Panc1 (cell line): Measurements from ENCODE around the gene ADPRHL1.

Experiments
- POLR2AphosphoS5 ChIP-seq: IDR thresholded peaks from 2 replicates; pipeline ENCODE4 v1.6.1; 2012; ENCODE audit warnings: mild to moderate bottlenecking, low read depth, low read length, moderate library complexity
- SIN3A ChIP-seq: IDR thresholded peaks from 2 replicates; pipeline ENCODE4 v1.6.1; 2012; ENCODE audit warnings: low read depth, mild to moderate bottlenecking, low read length, moderate library complexity, borderline replicate concordance; ENCODE audit not compliant: insufficient read depth
- TF ChIP-seq, protein P1 (sequence below): fragments of 450-650 bp; IDR thresholded peaks from 2 replicates; pipeline ENCODE4 v1.5.1; 2017; ENCODE audit warnings: mild to moderate bottlenecking
- TF ChIP-seq, protein P2 (sequence below), 2 experiments: IDR thresholded peaks; 2 replicates each; pipeline ENCODE4 v1.6.1; 2011 to 2012; ENCODE audit warnings: low read depth in 2 of 2, control low read depth in 1 of 2, low read length in 1 of 2, mild to moderate bottlenecking in 1 of 2, moderate library complexity in 1 of 2; ENCODE audit not compliant: insufficient read depth in 1 of 2

DNA sequence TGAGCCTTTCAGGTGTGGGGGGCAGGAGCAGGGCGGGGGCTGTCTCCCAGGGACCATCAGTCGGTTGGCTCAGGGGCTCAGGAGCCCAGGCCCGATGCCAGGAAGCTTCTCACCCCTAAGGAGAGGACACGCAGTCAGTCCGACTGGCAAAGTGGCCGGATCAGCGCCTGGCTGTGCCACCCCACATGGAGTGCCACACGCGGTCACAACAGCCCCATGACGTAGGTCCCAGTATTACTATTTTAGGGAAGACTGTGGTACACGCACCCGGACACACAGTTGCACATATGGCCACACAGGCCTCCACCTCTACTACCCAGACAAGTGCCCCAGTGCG lies 60.1 kb downstream of the ADPRHL1 start:
- TF ChIP-seq, protein P1, sequence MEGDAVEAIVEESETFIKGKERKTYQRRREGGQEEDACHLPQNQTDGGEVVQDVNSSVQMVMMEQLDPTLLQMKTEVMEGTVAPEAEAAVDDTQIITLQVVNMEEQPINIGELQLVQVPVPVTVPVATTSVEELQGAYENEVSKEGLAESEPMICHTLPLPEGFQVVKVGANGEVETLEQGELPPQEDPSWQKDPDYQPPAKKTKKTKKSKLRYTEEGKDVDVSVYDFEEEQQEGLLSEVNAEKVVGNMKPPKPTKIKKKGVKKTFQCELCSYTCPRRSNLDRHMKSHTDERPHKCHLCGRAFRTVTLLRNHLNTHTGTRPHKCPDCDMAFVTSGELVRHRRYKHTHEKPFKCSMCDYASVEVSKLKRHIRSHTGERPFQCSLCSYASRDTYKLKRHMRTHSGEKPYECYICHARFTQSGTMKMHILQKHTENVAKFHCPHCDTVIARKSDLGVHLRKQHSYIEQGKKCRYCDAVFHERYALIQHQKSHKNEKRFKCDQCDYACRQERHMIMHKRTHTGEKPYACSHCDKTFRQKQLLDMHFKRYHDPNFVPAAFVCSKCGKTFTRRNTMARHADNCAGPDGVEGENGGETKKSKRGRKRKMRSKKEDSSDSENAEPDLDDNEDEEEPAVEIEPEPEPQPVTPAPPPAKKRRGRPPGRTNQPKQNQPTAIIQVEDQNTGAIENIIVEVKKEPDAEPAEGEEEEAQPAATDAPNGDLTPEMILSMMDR = no peak
- no peak for TF ChIP-seq POLR2AphosphoS5
- TF ChIP-seq SIN3A = no peak
- TF ChIP-seq, protein P2, sequence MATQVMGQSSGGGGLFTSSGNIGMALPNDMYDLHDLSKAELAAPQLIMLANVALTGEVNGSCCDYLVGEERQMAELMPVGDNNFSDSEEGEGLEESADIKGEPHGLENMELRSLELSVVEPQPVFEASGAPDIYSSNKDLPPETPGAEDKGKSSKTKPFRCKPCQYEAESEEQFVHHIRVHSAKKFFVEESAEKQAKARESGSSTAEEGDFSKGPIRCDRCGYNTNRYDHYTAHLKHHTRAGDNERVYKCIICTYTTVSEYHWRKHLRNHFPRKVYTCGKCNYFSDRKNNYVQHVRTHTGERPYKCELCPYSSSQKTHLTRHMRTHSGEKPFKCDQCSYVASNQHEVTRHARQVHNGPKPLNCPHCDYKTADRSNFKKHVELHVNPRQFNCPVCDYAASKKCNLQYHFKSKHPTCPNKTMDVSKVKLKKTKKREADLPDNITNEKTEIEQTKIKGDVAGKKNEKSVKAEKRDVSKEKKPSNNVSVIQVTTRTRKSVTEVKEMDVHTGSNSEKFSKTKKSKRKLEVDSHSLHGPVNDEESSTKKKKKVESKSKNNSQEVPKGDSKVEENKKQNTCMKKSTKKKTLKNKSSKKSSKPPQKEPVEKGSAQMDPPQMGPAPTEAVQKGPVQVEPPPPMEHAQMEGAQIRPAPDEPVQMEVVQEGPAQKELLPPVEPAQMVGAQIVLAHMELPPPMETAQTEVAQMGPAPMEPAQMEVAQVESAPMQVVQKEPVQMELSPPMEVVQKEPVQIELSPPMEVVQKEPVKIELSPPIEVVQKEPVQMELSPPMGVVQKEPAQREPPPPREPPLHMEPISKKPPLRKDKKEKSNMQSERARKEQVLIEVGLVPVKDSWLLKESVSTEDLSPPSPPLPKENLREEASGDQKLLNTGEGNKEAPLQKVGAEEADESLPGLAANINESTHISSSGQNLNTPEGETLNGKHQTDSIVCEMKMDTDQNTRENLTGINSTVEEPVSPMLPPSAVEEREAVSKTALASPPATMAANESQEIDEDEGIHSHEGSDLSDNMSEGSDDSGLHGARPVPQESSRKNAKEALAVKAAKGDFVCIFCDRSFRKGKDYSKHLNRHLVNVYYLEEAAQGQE (IDR thresholded peaks at IDR 0.05; ENCODE audit: insufficient read depth in 1 of 2, low read depth in 2 of 2, low read length in 1 of 2) = no peak
